HG03520 (cell line): ENCODE results near the gene SLC22A5.

Experiments used
- ATAC-seq: cut with Tn5 transposase; IDR thresholded peaks from one replicate; pipeline ENCODE4 v1.9.1; 2021; ENCODE audit warnings: mild to moderate bottlenecking, moderate library complexity; ENCODE audit not compliant: unreplicated experiment

Gene SLC22A5

GRCh38 chr5:132369474-132370180 is at the start of gene SLC22A5:
SLC22A5 (plus strand) TSS chr5:132369710; CDS start chr5:132369973, 263 bp downstream.
- ATAC-seq = peak; percentile 85

GRCh38 chr5:132319975-132320374 is 49.5 kb upstream of the SLC22A5 start:
- no peak for ATAC-seq

GRCh38 chr5:132321109-132321721 is 48.3 kb upstream of the SLC22A5 start:
- ATAC-seq = no peak

GRCh38 chr5:132322266-132322665 is 47.2 kb upstream of the SLC22A5 start:
- no peak for ATAC-seq

- ATAC-seq = no peak
Measured at GRCh38 chr5:132323202-132323601, 46.3 kb upstream of the SLC22A5 start.

GRCh38 chr5:132325691-132326090 is 43.8 kb upstream of the SLC22A5 start:
- no peak for ATAC-seq

GRCh38 chr5:132327252-132327955 is 42.1 kb upstream of the SLC22A5 start:
- ATAC-seq = no peak

- no peak for ATAC-seq
Measured at GRCh38 chr5:132334812-132335211, 34.7 kb upstream of the SLC22A5 start.

- ATAC-seq = no peak
Measured at GRCh38 chr5:132335402-132335801, 34.1 kb upstream of the SLC22A5 start.

GRCh38 chr5:132339502-132339901 is 30.0 kb upstream of the SLC22A5 start:
- ATAC-seq = no peak

- ATAC-seq = no peak
Measured at GRCh38 chr5:132342291-132343180, 27.0 kb upstream of the SLC22A5 start.

GRCh38 chr5:132344775-132345514 is 24.6 kb upstream of the SLC22A5 start:
- ATAC-seq = no peak

- no peak for ATAC-seq
Measured at GRCh38 chr5:132353486-132353995, 16.0 kb upstream of the SLC22A5 start.

- no peak for ATAC-seq
Measured at GRCh38 chr5:132354381-132355139, 14.9 kb upstream of the SLC22A5 start.

- ATAC-seq = no peak
Measured at GRCh38 chr5:132355140-132355765, 14.3 kb upstream of the SLC22A5 start.

GRCh38 chr5:132358775-132359174 is 10.7 kb upstream of the SLC22A5 start:
- no peak for ATAC-seq

- ATAC-seq = no peak
Measured at GRCh38 chr5:132362086-132362485, 7.4 kb upstream of the SLC22A5 start.

- ATAC-seq = no peak
Measured at GRCh38 chr5:132363431-132364112, 5.9 kb upstream of the SLC22A5 start.
